ENCODE measurements around the gene VPS37C.
"Not testable (repeated sequence)": the region's sequence is repeated elsewhere in the genome, so short reads cannot be mapped to it uniquely, and the experiment has no call there.

Gene VPS37C

GRCh38 chr11:61102667-61103571 is 58.3 kb downstream of the VPS37C start:
- no peak for DNase-seq (ENCODE audit: low read depth in 1 of 2, low spot score in 1 of 2)

DNA sequence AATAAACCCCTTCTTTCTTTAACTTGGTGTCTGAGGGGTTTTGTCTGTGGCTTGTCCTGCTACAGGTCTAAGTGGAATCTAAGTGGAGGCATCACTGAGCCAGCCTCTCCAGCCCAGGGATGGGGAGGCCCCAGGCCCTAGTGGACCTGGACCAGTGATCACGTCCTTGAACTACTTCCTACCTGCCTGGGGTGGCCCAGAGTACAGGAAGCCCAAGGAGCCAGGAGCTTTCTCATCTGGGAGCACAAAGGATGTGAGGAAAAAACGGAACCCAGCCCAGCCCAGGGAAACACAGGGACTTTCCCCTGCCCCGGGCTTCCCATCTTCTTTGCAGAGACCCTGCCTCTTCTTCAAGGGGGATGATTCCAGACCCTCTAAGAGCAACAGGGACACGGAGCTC is 62.4 kb downstream of the VPS37C start:
- no peak for DNase-seq (ENCODE audit: low read depth in 1 of 2, low spot score in 1 of 2)

- DNase-seq (ENCODE audit: low read depth in 1 of 2, low spot score in 1 of 2), result not testable (repeated sequence)
Measured at GRCh38 chr11:61098261-61098660, 63.0 kb downstream of the VPS37C start.

DNA sequence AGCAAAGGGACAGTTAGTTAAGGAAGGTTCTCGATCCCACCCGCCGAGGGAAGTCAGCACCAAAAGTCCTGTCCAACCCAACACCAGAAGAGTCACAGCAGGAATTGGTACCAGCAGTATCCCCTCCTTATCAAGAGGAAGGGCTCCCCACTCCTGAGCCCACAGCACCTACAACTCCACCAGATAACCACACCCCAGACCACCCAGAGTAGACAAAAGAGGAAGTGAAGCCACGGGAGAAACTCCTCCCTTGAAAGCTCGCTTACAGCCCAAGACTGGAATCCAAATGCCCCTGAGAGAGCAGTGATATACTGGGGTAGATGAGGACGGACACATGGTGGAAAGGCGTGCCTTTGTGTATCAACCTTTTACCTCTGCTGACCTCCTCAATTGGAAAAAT is 66.2 kb downstream of the VPS37C start:
- no peak for DNase-seq (ENCODE audit: low read depth in 1 of 2, low spot score in 1 of 2)

- not testable (repeated sequence) for DNase-seq (ENCODE audit: low read depth in 1 of 2, low spot score in 1 of 2)
Measured at GRCh38 chr11:61094167-61094566, 67.1 kb downstream of the VPS37C start.

DNA sequence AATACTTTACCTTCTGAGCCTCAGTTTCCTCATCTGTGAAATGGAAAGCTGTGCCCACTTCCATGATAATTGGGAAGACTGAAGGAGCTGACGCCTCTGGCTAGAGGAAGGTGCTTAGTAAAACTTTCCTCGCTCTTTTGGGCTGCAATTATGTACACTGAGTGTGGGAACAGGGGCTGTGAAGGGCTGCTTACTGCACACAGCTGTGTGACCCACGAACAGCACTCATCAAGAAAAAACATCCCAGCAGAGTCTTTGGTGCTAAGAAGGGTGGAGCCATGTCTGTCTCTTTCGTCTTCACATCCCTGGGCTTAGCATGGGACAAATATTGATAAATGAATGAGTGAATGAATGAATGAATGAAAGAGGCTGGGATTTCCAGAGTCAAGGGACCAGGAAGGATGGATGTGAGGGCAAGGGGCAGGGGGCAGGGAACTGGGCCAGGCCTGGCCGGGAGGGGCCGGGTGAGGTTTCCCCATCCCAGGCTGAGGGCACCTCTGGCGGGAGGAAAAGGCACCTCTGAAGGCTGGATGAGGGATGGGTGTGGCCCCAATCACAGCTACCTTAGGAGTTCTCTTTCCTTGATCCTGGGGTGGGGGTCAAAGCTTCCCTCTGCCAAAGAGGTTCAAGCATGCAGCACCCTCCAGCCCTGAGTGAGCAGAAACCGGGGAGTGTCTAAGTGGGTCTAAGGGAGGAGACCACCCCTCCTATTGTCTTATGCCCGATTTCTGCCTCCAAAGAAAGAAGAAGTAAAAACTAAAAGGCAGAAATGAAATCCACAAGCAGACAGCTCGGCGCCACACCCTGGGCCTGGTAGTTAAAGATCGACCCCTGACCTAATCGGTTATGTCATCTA is 68.1 kb downstream of the VPS37C start:
- no peak for DNase-seq (ENCODE audit: low read depth in 1 of 2, low spot score in 1 of 2)

DNA sequence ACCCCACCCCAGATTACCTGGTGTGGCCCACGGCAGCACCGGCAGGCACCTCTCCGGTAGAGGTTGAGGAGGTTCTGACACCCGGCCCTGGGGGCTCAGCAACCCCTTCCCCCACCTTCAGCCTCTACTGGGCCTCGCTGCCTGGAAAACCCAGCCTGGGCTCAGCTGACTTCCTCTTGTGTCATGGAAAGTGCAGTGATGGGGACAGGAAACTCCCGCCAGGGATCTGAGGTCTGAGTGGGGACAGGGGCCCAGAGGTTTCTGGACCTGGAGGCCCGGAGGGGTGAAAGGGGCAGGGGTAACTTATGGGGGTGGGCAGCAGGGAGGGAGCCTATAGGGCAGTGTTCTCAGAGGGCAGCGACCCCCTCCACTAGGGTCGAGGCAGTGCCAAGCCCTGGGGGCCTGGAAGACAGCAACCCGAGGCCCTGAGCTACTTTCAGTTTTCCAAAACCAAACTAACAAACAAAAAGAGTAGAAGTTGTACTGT is 68.9 kb downstream of the VPS37C start:
- DNase-seq (ENCODE audit: low read depth in 1 of 2, low spot score in 1 of 2), result peak in 1 of 2 donors; percentile 37

DNA sequence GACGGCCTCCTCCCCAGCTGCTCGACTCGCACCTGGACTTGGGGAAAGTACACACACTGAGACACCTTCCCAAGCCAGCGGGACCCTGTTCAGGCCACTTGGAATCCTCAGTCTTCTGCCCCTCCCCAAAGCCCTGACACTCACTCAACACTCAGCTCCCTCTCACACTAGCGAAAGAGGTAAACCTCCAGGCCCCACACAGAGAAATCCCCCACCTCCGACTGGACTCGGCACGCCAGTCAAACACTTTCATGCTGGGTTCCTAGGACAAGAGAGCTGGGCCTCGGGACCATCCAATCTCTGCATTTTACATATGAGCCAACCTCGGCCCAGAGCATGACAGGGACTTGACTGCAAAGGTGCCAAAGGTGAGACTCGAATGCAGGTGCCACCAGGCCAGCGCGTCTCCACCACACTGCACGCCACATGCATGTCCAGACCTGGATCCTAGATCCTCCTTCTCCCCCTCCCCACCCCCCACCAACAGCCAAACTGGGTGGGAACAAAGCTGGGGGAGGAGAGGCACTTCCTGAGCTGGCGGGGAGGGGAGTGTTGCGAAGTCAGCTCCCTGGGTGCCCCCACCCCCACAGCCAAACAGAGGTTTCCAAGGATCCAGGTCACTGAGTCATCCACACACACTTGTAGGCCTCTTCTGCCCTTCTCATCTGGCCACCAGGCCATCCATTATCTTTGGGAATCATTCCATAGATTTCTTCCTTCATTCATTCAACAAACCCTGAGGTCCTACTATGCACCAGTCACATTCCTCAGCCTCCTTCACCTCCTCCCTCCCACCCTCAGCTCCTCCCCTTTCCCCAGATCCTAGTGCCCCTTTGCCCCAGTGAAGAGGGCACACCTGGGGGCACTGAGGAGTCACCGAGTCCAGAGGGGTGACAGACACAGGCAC is 69.6 kb downstream of the VPS37C start:
- DNase-seq (ENCODE audit: low read depth in 1 of 2, low spot score in 1 of 2), result no peak

GRCh38 chr11:61090982-61091372 is 70.2 kb downstream of the VPS37C start:
- no peak for DNase-seq (ENCODE audit: low read depth in 1 of 2, low spot score in 1 of 2)

- DNase-seq (ENCODE audit: low read depth in 1 of 2, low spot score in 1 of 2), result no peak
Measured at GRCh38 chr11:61090521-61090920, 70.7 kb downstream of the VPS37C start.

- no peak for DNase-seq (ENCODE audit: low read depth in 1 of 2, low spot score in 1 of 2)
Measured at GRCh38 chr11:61089806-61090491, 71.3 kb downstream of the VPS37C start.

DNA sequence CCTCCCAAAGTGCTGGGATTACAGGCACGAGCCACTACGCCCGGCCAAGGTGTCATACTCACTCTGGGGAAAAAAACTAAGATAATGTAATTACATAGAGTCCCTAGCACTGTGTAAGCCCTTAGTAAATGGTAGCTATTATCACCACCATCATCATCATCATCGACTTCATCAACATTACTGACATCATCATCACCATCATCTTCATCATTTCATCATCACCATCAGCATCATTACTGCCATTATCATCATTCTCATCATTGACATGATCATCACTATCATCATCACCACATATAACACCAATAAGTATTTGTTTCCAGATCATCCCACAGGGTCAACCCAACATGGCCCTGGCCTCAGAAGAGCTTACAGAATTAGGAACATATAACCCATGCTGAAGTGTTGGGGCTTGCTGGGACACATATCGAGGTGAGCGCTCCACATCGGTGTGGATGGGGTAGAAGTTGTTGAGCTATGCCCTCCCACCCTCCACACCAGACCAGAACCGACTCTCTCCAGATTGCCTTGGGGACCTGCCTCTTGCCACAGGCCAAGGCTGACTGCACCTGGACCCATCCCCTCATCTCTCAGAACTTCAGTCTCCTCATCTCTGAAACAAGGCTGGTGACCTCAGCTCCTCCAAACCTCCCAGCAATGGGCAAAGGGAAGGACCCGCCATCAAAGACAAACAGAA is 73.7 kb downstream of the VPS37C start:
- no peak for DNase-seq (ENCODE audit: low read depth in 1 of 2, low spot score in 1 of 2)

DNA sequence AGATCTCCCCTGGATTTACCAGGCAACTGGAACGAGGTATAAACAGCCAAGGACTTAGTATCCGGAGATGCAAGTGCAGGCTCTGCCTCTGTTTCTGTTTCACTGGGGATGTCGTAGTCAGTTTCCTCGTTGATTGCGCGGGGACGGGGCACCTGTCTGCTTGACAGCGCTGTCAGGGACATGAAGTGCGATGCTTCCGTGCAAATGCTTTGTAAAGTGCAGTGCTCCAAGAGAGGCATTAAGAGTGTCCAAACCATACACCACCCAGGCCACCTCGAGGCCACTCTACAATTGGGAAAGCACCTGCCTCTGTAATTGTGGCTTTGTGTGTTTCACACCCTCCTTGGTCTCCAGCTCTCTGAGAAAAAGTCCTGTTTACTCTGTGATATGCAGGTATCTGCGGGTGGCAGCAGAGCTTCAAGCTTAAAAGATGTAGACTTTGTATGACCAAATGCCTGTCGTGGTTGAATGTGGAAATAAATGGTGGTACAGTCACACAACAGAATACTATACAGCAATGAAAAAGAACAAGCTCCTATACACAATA is 77.6 kb downstream of the VPS37C start:
- peak in 1 of 2 donors; percentile 34 for DNase-seq (ENCODE audit: low read depth in 1 of 2, low spot score in 1 of 2)

GRCh38 chr11:61082931-61083531 is 78.2 kb downstream of the VPS37C start:
- no peak for DNase-seq (ENCODE audit: low read depth in 1 of 2, low spot score in 1 of 2)

DNA sequence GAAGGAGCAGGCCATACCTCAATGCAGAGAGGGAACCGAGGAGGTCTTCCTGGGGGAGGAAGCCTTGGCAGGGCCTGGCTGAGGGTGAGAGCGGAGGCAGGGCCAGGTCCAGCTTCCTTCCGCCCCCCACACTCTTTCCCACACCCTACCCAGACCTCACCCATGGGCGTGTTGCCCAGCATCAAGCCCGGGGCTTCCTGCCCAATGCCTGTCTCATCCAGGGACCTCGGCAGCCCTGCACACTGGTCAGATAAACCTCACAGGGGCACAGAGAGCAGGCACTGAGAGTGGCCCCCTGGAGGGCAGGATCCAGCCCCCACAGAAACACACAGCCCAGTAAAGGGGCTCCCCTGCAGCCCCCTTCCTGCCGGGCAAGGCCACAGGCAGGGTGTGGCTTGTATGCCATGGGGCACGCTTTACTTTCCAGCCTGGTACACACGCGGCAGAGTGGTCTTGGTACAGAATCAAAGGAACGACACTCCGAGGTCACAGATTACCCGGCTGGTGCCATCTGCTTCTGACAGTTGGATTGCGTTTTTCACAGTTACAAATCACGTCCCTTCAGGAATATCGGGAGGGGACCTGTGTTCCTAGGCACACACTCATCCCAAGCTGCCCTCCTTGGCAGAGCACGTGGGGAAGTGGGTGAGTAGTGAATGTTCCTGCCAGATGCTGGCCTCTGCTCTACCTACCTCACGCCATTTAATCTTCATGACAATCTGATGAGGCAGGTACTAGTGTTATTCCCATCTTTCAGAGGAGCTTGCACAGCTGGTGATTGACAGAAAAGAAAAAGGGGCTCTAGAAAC is 79.0 kb downstream of the VPS37C start:
- DNase-seq (ENCODE audit: low read depth in 1 of 2, low spot score in 1 of 2), result no peak

DNA sequence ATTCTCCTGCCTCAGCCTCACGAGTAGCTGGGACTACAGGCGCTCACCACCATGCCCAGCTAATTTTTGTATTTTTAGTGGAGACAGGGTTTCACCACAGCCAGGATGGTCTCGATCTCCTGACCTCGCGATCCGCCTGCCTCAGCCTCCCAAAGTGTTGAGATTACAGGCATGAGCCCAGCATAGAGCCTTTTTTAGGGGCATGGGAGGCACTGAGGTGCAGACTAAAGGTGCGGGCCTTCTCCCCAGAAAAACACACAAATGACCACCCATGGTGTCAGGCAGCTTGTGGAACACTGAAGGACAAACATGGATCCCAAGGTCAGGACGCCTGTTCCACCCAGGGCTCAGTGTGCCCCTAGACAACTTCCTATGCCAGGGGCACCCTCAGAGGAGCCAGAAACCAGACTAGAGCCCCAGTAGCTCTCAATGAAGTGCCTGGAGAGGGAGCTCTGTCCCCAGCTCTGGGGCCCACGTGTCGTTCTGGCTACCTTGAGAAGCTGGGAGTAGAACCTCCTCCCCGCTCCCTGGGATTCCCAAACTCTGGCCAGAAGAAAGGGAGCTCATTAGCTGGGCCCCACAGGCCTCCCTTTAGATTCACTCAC is 80.1 kb downstream of the VPS37C start:
- DNase-seq (ENCODE audit: low read depth in 1 of 2, low spot score in 1 of 2), result no peak

DNA sequence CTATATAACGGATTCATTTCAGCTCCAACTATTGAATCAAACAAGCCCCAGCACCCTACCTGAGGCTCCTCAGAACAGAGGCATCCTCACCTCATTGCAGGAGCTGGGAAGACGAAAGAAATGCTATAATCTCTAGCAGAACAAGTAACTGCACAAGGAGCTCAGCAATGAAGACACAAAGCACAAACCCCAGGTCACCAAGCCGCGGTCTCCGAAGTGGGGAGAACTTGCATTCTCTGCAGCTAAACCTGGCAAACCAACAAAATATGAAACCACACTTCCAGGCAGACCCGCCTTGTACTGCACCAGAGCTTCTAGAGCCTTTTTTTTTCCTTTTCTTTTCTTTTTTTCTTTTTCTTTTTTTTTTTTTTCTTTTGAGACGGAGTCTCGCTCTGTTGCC is 80.7 kb downstream of the VPS37C start:
- no peak for DNase-seq (ENCODE audit: low read depth in 1 of 2, low spot score in 1 of 2)
